Measurements from ENCODE around the gene PCGF5.
A peak's percentile ranks its signal among the peaks of the same experiment; 100 is the strongest.
"Not testable (repeated sequence)": the region's sequence is repeated elsewhere in the genome, so short reads cannot be mapped to it uniquely, and the experiment has no call there.

Gene PCGF5

DNA sequence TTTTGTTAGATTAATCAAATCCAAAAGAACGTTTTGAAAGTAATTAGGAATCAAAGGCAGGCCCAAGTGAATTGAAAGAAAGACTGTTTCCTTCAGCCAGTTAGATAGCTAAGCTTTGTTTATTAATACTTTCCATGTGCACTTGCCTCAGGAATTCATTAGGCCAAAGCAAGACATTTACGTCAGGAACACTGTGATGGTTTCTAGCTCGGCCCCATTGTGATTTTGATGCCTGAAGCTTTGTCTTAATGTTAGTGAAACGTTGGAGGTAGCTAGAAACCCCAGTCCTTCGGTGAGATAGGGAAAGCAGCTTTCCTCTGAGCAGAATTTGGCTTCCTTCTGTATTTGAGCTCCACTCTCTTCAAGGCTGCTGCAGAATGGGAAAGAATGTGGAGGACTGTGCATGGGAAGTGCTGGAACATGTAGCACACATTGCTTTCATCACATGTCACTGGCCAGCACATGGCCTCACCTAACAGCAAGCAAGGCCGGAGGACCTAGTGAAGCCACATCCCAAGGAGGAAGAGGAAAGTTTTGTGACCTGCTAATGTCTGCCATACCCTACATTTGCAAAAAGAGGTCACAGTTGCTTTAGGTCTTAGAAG, 64.1 kb downstream of the PCGF5 start:
- no peak for DNase-seq (ENCODE audit: low read depth in 2 of 3, low spot score in 1 of 3)

DNA sequence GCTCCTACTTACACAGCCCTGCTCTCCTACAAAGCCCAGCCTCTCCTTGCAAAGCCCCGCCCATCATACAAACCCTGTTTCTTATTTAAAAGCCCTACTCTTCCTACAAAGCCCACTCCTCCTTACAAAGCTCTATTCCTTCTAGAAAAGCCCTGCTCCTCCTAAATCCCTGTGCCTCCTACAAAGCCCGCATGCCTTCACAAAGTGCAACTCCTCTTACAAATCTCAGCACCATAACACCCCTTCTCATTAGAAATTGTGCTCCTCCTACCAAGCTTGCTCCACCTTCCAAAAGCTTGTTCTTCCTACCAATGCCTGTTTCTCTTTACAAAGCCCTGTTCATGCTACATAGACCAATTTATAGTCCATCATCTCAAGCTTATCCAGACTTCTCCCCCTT, 66.1 kb downstream of the PCGF5 start:
- DNase-seq (ENCODE audit: low read depth in 2 of 3, low spot score in 1 of 3), result no peak

DNA sequence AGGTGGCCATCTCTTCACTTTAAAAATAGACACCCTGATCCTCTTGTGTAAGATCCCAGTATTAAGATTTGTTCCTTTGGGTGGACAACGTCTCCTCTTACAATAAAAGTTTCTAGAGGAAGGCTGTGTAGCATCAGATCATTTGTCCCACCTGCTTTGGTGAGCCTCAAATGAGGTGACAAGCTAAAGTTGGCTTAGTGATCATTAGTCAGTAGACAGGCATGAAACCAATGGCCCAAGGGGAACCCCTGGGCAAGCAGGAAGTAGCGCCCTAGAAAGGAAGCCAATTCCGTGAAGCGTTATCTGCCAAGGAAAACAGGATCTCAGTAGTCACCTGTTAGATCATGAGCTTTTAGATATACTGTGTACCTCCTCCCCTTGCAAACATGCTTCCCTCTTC, 66.8 kb downstream of the PCGF5 start:
- DNase-seq (ENCODE audit: low read depth in 2 of 3, low spot score in 1 of 3), result no peak

DNA sequence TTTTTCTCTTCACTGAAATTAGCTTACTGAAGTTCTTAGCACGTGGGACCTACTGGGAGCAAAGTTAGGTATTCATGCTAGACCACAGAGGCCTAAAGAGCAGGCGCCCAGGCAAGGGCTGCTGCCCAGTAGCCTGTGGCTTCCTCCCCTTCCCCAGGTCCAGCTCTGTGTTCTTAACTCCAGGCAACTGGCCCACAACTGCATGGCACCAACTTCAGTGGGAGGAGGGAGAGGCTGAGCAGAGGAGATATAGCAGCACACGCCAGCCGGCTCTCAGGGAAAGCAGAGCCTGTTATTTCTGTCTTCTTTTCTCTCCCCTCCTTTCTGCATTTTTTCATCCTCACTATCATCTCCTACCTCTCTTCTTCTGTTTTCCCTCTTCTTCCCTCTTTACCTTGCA, 67.4 kb downstream of the PCGF5 start:
- no peak for DNase-seq (ENCODE audit: low read depth in 2 of 3, low spot score in 1 of 3)

DNA sequence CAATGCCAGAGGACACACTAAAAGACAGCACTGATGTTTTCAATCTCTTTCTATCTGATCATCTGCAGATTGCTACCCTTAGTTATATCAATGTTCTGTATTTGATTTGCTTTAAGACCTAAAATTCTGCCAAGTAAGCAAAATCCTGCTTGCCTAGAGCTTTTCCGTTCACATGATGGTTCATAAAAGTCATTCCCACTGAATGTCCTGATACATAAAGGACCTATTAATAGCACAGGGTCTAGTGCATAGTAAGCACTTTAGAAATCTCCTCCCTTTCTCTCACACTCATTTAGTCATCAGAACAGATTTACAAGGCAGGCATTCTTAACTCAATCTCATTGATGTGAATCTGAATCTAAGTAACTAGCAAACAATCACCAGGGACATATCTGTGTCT, 68.8 kb downstream of the PCGF5 start:
- no peak for DNase-seq (ENCODE audit: low read depth in 2 of 3, low spot score in 1 of 3)

DNA sequence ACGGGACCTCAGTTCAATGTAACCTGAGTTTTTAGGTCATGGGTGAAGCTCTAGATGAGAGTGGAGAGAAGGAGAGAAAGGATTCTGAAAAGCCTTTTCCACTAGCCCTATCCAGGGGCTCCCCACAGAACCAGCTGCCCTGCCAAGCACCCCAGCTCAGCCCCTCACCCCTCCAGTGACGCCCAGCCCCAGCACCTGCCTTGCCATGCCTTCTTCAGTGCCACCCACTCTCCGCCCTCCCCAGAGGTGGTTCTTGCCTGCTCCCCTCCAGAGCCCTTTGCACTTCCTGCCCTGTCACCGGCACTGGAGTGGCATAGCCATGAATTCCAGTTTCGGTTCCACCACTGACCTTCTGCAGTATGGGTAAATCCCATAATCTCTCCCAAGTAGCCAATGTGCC, 70.1 kb downstream of the PCGF5 start:
- no peak for DNase-seq (ENCODE audit: low read depth in 2 of 3, low spot score in 1 of 3)

DNA sequence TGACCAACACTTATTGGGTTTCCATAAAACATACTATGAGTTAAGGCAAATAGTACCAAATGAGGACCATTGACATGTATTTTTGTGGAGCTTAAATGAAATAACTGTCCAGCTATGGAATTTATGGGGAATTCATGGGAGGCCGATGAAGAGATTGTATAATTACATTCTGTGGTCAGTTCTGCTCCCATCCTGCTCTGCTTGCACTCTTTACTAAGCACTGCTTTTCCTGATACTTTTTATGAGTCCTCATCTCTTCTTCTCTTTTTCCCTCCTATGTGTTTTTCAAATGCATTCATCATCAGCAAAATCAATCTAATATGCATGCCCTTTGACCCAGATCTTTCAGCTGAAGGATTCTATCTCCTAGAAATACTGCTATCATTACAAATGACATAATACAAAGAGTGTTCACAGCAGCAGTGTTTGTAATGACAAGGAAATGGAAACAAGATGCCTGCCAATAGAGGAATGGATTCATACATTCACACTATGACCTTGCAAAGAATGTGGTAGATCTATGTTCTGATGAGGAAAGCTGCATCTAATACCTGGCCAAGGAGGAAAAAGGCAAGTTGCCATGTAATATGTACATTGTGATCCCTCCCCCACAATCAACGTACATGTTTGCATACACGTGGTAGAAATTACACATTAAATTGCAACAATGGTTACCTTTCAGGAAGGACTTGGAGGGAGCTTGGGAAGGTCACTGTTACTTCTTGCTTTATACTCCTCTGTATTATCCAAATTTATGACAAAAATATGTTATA, 73.9 kb downstream of the PCGF5 start:
- no peak for DNase-seq (ENCODE audit: low read depth in 2 of 3, low spot score in 1 of 3)

DNA sequence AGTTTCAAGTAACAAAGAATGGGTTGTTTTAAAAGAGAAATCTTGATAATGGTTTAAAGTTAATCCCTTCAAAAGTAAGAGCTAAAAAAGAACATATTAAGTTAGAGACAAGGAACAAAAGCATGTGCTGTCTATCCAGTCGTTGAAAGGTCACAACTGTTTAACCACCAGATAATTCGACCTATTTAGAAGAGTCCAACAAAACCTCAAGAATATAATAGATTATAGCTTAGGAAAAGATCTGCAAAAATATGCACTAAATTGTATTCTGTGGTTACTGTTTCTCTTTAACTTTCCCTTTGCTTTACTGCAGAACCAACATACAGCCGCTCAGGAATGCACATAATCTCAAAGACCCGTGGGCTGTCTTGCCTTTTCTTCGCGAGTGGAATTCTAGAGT, 74.9 kb downstream of the PCGF5 start:
- no peak for DNase-seq (ENCODE audit: low read depth in 2 of 3, low spot score in 1 of 3)

DNA sequence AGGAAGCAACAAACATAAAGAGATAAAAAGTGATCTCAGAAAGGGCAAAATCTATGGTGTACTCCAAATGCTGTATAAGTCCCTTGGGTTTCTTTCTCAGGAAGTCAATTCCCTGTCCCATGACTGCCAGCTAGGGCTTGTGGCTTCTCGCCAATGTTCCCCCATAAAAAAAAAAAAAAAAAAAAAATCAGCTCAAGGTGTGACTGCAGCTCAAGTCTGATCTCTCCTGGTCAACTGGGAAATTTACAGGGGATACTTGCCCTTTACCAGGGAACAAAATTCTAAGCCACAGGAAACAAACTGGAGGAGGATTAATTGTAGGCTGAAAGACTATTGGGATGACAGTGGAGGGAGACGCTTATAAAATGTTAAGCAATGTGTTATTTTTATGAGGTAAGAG, 76.0 kb downstream of the PCGF5 start:
- no peak for DNase-seq (ENCODE audit: low read depth in 2 of 3, low spot score in 1 of 3)

DNA sequence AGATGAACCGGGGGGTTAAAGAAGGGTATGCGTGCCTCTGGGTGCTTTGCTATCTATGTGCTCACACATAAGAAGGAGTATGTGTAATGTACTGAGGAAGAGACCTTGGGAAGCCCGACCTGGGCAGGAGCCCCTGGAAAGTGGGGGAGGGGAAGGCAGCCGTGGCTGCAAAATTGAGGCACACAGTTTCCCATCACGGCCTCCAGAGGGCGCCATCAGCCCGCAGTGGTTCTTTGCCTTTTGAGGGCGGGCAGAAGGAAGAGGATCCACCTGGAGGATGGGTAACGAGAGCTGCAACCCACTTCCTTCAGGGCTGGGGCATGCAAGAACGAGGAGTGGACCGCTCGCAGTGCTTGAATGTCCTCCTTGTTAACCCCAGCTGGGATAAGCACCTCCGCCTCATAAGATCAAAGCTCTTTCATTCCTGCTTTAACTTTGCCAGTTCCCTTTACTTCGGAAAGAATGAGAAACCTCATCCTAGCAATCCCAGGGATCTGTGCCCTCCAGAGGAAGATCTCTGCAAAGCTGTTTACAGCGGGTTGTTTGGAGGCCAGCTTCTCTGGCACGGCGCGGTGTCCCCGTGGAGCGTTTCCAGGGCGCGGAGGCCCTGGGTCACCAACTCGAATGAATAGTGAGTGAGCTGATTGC, 77.9 kb downstream of the PCGF5 start:
- peak; percentile 62 to 74 (median 68) for DNase-seq (ENCODE audit: low read depth in 2 of 3, low spot score in 1 of 3)

DNA sequence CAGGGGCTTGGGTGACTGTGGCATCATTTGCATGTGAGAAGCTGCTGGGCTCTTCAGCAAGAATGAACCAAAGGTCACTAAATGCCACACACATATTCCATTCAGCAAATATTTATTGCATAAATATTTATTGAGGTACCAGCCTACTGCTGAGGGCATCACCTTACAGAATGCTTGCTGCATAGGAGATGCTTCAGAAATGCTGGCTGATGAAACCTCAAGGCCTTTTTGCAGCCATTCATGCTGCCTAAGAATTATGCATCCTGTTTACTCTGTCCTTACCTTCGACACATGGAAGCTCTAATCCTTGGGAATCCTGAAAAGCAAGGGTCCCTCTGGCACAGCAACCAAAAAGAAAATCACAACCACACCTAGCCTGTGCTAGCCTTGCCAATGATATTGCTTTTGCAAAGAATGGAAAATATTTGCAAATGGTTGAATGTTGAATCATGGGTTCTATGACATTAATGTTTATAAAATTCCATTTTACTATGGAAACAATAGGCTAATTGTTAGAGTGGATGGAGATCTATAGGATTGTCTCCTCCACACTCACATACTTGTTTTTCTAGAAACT, 79.6 kb downstream of the PCGF5 start:
- no peak for DNase-seq (ENCODE audit: low read depth in 2 of 3, low spot score in 1 of 3)

DNA sequence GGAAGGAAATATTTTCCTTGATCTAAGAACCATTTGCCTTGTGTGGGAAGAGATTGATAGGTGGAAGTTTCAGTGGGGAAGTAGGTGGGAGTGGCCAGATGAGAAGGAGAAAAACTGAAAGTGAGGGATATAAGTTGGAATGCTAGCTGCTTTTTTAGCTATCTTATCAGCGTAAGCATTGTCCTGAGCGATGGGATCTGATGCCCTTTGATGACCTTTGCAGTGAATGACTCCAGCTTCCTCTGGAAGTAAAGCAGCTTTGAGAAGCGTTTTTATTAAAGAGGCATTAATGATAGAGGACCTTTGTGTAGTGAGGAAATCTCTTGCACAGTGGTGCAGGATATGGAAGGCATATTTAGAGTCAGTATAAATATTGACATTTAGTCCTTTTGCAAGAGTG, 82.5 kb downstream of the PCGF5 start:
- DNase-seq (ENCODE audit: low read depth in 2 of 3, low spot score in 1 of 3), result not testable (repeated sequence)

DNA sequence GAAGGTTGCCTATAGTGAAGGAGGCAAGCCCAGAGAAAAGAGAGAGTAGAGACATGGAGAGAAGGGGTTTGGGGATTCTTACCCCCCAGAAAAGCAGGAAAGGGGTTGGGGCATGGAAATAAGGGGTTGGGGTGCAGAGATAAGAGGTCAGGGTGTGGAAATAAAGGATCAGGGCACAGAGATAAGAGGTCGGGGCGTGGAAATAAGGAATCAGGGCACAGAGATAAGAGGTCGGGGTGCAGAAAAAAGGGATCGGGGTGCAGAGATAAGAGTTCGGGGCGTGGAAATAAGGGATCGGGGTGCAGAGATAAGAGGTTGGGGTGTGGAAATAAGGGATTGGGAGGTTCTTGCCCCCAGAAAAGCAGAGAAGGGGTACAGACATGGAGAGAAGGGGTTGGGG, 85.5 kb downstream of the PCGF5 start:
- not testable (repeated sequence) for DNase-seq (ENCODE audit: low read depth in 2 of 3, low spot score in 1 of 3)

DNA sequence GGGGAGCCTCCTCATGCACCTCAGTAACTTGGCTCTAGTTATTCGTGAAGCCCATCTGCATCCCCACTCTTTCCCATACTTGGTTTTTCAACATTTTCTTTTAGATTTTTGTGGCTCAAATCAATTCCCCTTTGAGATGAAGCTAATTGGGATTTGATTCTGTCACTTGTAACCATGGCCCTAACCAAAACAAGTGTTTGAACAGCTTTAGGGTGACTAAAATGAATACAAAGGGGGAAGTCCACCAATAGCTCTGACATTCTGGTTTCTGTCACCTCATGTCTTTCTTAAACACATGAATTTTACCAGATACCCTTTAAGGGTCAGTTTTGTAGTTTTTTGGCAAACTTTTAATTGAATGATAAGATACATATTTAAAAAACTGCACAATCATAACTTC, 87.0 kb downstream of the PCGF5 start:
- DNase-seq (ENCODE audit: low read depth in 2 of 3, low spot score in 1 of 3), result no peak

DNA sequence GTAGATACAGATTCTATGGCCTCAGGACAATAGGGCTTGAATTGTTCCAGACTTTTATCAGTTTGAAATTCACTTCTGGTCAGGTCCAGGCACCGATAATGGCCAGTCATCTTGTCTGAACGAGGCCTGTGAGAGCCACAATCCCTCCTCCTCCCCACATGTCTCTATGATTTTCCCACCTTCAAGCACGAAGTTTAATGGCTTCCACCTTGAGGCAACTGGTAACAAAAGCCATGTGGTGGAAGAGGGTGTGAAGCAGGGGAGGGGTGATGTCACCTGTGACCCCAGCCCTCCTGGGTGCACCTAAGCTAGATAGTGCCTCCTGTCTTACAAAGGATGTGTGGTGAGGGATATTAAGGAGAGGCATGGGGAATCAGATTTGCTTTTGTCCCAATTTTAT, 89.2 kb downstream of the PCGF5 start:
- DNase-seq (ENCODE audit: low read depth in 2 of 3, low spot score in 1 of 3), result no peak

DNA sequence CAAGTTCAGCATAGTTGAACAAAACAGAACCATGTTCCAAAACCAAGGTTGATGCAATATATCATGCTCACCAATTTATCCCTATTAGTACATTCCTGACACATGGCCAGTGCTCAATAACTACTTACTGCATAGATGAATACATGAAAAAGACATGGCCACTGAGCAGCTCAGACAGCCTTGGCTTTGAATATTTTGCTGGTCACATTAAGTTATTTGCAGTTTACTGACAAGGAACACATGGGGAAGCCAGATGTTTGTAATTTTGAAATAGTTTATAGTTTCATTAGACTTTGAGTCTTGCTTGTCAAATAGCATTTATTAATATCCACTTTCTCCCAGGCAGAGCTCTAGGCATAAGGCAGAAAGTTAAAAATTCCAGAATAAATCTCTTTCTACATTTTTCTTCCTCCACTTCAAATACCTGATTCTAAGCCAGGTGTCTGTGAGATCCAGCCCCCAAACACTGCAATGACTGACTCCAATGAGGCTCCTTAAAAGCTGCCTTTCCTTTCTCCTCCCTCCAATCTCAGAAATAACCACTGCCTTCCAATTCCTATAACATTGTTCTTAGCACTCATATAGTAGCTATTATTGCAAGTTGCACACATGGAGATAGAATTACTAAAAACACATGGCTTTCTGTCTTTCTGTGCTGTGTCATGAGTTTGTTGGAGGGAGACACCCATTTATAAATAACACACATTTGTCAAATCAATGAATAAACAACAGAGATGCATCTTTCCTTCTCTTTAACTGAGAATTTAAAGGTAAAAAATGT, 91.3 kb downstream of the PCGF5 start:
- no peak for DNase-seq (ENCODE audit: low read depth in 2 of 3, low spot score in 1 of 3)

DNA sequence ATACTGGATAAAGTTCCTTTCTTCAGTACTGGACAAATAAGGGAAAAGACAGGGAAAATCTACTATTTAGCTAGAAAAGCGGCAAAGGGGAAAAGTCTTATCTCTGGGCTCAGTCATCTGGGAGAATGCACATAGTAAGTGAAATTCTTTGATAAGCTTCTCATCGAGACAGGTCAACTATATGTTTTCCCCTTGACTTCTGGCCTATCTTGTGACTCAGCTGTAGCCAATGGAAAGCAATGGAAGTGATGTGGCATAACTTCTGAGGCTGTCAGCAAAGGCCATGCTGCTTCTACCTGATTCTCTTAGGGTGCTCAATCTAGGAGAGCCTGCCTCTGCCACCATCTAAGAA, 91.9 kb downstream of the PCGF5 start:
- no peak for DNase-seq (ENCODE audit: low read depth in 2 of 3, low spot score in 1 of 3)

DNA sequence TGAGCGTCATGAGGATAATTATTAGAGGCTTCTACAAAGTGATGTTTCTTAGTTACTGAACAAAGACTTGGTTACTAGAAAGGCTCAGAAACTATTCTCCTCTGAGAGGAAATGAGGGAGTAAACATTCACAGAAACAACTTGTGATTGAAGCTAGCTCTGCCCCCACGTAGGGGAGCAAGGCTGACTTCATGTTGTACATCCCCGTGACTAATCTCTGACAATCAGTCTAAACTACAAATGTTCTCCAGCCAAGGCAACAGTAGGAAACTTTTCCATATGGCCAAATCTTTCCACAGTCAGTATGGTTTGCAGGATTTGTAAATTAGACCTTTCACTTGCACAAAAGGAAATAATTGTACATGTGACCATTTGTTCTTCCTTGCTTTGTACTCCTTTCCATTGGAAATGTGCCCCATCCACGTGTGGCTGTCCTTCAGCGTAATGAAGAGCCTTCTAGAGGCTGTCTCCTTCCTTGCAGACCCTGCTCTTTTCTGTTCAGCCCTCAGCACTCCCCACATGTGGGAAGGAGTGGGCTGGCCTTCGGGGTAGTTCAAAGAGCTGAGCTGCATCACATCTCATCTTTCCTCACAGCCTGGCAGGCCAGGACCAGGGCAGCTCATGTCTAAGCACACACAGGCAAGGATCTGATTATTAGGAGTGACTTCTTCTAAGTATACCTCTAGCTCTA, 93.5 kb downstream of the PCGF5 start:
- DNase-seq (ENCODE audit: low read depth in 2 of 3, low spot score in 1 of 3), result no peak

DNA sequence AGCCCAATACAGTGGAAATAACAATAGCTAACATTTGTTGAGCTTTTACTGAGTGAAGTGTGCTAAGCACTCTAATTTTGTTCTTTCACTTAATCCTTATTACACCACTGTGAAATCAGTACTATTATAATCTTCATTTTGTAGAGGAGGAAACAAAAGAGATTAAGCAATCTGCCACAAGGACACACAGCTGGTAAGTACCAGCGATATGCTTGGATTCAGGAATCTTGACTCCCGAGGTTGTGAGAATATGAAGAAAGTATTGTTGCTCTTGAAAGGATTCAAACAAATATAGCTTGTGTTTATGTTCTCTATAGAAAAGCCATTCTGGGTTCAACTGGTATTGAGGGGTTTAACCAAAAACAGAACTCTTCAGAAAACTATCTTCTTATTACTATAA, 96.0 kb downstream of the PCGF5 start:
- no peak for DNase-seq (ENCODE audit: low read depth in 2 of 3, low spot score in 1 of 3)

DNA sequence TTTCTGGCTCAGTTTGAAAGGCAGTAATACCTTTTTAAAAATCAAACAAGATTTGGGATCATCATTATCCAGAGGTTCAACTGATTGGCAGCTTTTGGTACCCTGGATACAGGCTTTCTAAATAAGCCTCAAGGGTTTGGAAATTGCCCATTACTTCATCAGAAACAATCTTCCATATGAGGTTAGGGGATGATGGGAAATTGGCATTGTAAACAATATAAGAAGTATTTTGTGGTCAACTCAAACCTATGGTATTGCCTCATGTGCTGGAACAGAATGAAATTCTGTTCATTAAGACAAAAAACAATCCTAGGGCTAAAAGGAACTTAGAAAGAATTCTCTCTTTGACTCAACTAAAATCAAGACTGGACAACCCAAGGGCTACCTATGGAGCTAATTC, 97.1 kb downstream of the PCGF5 start:
- no peak for DNase-seq (ENCODE audit: low read depth in 2 of 3, low spot score in 1 of 3)

DNA sequence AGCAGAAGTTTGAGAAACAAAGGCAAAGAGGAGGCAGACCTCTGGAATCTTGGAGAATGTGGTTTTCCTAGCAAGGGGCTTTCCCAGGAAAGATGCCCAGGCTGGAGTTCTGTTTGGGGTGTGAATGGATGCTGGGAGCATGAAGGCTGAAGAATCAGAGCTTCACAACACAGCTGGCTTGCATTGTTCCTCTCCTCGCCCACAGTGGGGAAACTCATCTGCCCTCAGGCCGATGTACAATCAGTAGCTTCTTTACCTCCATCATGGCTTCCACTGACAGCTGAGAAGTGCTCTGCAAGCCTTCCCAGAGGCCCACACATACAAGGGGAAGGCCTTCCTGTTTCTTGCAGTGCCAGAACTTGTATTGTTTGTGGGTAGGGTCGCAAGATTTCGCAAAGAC, 98.9 kb downstream of the PCGF5 start:
- DNase-seq (ENCODE audit: low read depth in 2 of 3, low spot score in 1 of 3), result no peak

All from stimulated activated CD4-positive, alpha-beta T cell treated with anti-CD3 and anti-CD28 coated beads, Interleukin-12 subunit alpha, Interleukin-12 subunit beta, amount 100 ng/mL, for 48 hours (primary cell).